PC-9 (cell line): Measurements from ENCODE around the gene SPHK2. TPM values are rescaled to one million over a fixed set of nuclear protein-coding genes. Genes with fewer than 3 reads are reported as not detected.

Experiments
- BruUV-seq: library from RNA; stranded (reverse); fragments of 400-500 nt; replicated peaks from 2 replicates; lab custom pipeline; 2021; lab: Mats Ljungman, UMichigan
- CTCF ChIA-PET: fragments of 300-600 bp; sonication (Branson Sonifier 250); formaldehyde crosslinking; loops from one replicate; lab custom pipeline; 2022; ENCODE audit warnings: antibody characterized with exemption; lab: Charles Lee
- POLR2A ChIA-PET: fragments of 300-600 bp; sonication (Branson Sonifier 250); formaldehyde crosslinking; loops from one replicate; lab custom pipeline; 2022; ENCODE audit warnings: antibody characterized with exemption; ENCODE audit not compliant: unreplicated experiment; lab: Charles Lee
- DNase-seq, 2 experiments: peaks; one replicate each; pipeline versions ENCODE4 v3.0.0 to v3.0.0-alpha.2; 2015 to 2022; ENCODE audit warnings: mixed read lengths in 1 of 2
- H2AFZ ChIP-seq: fragments of 200-600 bp; sonication (generic); 2 replicates; pipeline ENCODE4 v1.8.1; 2017; ENCODE audit warnings: antibody characterized with exemption
- H3F3A ChIP-seq: fragments of 200-600 bp; sonication (generic); 2 replicates; pipeline ENCODE4 v1.8.1; 2017; ENCODE audit warnings: antibody characterized with exemption, mild to moderate bottlenecking, low read depth; ENCODE audit not compliant: insufficient read depth
- H3K27ac ChIP-seq: fragments of 200-600 bp; sonication (generic); 2 replicates; pipeline ENCODE4 v1.6.1; 2016; ENCODE audit warnings: mixed run types
- H3K27me3 ChIP-seq: fragments of 200-600 bp; sonication (generic); 2 replicates; pipeline ENCODE4 v1.6.1; 2016; ENCODE audit warnings: low read depth, mixed run types; ENCODE audit not compliant: insufficient read depth
- H3K36me3 ChIP-seq: fragments of 200-600 bp; sonication (generic); 2 replicates; pipeline ENCODE4 v1.6.1; 2016; ENCODE audit warnings: low read depth, mixed run types
- H3K4me1 ChIP-seq: fragments of 200-600 bp; sonication (generic); replicated peaks from 2 replicates; pipeline ENCODE4 v1.6.1; 2016; ENCODE audit warnings: mixed run types; ENCODE audit not compliant: insufficient read depth
- H3K4me2 ChIP-seq: fragments of 200-600 bp; sonication (generic); 2 replicates; pipeline ENCODE4 v1.6.1; 2017; ENCODE audit warnings: mixed run types
- H3K4me3 ChIP-seq: fragments of 200-600 bp; sonication (generic); 2 replicates; pipeline ENCODE4 v1.6.1; 2016; ENCODE audit warnings: mixed run types
- H3K79me2 ChIP-seq: fragments of 200-600 bp; sonication (generic); 2 replicates; pipeline ENCODE4 v1.6.1; 2017; ENCODE audit warnings: low read depth, mixed run types
- H3K9me2 ChIP-seq: fragments of 200-600 bp; sonication (generic); 2 replicates; pipeline ENCODE4 v1.8.1; 2017; ENCODE audit warnings: mild to moderate bottlenecking; ENCODE audit not compliant: insufficient read depth
- H3K9me3 ChIP-seq: fragments of 200-600 bp; sonication (generic); 2 replicates; pipeline ENCODE4 v1.8.1; 2016; ENCODE audit warnings: low read depth; ENCODE audit not compliant: insufficient read depth
- H4K20me1 ChIP-seq: fragments of 200-600 bp; sonication (generic); 2 replicates; pipeline ENCODE4 v1.8.1; 2017; ENCODE audit not compliant: insufficient read depth
- CTCF ChIP-seq: fragments of 200-600 bp; sonication (generic); conservative IDR thresholded peaks from 2 replicates; pipeline ENCODE4 v1.6.1; 2017; ENCODE audit warnings: mixed run types, antibody characterized with exemption, mild to moderate bottlenecking, moderate library complexity
- EZH2 ChIP-seq: fragments of 200-600 bp; sonication (generic); IDR thresholded peaks from 2 replicates; pipeline ENCODE4 v1.8.0; 2017; ENCODE audit warnings: antibody characterized with exemption, low read depth
- intact Hi-C: fragments of 100-400 bp; cut with micrococcal nuclease; formaldehyde crosslinking; loops from one replicate; pipeline ENCODE4 v1.10.0; 2022; ENCODE audit not compliant: unreplicated experiment
- total RNA-seq: library from RNA; stranded (reverse); gene quantifications from 2 replicates; pipeline ENCODE4 v1.2.3, GENCODE V29; 2021

Gene SPHK2
- total RNA-seq, 1 experiment from 2014 or later = 18.4 TPM

GRCh38 chr19:48607359-48607755 lies 11.9 kb upstream of the SPHK2 start:
- Histone ChIP-seq H3K9me2 (no peaks in the 10 kb centered on the region), H4K20me1 (no peaks in the 10 kb centered on the region), H3K36me3 (no peaks in the 10 kb centered on the region), H2AFZ (no peak overlapping the region), H3F3A (peaks cover 21% of the 10 kb centered on the region; the same call in 1 of the 2 replicates), H3K9me3 (no peaks in the 10 kb centered on the region), H3K4me2 (no peak overlapping the region), H3K27me3 (no peaks in the 10 kb centered on the region), H3K4me1 (0 out of 2 replicates have a peak, but pooled peaks cover under 1% of the 10 kb centered on the region), H3K79me2 (no peaks in the 10 kb centered on the region), H3K27ac (no peak overlapping the region), H3K4me3 (no peak overlapping the region)
- no TSS peak for BruUV-seq
- intact Hi-C loops = no loop called here
- TF ChIP-seq CTCF = no peak
- no peak for TF ChIP-seq EZH2
- ChIA-PET POLR2A (interaction anchor here (0.6 to 0.9 kb wide), 2 partner anchors 11 to 275 kb away, joined by 3 to 4 read pairs; partner anchors contain the start of gene RPL18), CTCF (no interaction called here)
- no peak for DNase-seq

- H4K20me1 ChIP-seq = no peaks in the 10 kb centered on the region
- peak overlapping the region; percentile 62; the same call in 1 of the 2 replicates for H2AFZ ChIP-seq
- H3K36me3 ChIP-seq = no peaks in the 10 kb centered on the region
- CTCF ChIA-PET = interaction anchor here (0.6 to 1.2 kb wide), 3 partner anchors 8 to 25 kb away, joined by 3 to 9 read pairs (median 3); no protein-coding TSS in a partner anchor
- BruUV-seq = no TSS peak
- no peaks in the 10 kb centered on the region for H3K79me2 ChIP-seq
- H3K27me3 ChIP-seq = no peaks in the 10 kb centered on the region
- peak; percentile 39 to 64 for DNase-seq
- H3F3A ChIP-seq = peaks cover 27% of the 10 kb centered on the region
- peak overlapping the region; percentile 71 for H3K4me2 ChIP-seq
- H3K27ac ChIP-seq = no peak overlapping the region
- H3K4me1 ChIP-seq = peaks cover 4% of the 10 kb centered on the region
- peak overlapping the region; percentile 32; the same call in 1 of the 2 replicates for H3K4me3 ChIP-seq
- intact Hi-C loops = no loop called here
- TF ChIP-seq CTCF (peak; percentile 73), EZH2 (no peak)
- no peaks in the 10 kb centered on the region for H3K9me2 ChIP-seq
- no peaks in the 10 kb centered on the region for H3K9me3 ChIP-seq
- POLR2A ChIA-PET = interaction anchor here (0.6 kb wide), 1 partner anchor 121 kb away, joined by 4 read pairs; no protein-coding TSS in a partner anchor
These were observed 10.5 kb upstream of the SPHK2 start for GRCh38 chr19:48608798-48609263.

GRCh38 chr19:48609571-48610108 lies 9.7 kb upstream of the SPHK2 start:
- BruUV-seq = no TSS peak
- no peak overlapping the region for H3K4me3 ChIP-seq
- POLR2A ChIA-PET = no interaction called here
- H4K20me1 ChIP-seq = no peaks in the 10 kb centered on the region
- peaks cover 35% of the 10 kb centered on the region for H3F3A ChIP-seq
- H2AFZ ChIP-seq = no peak overlapping the region
- no peaks in the 10 kb centered on the region for H3K9me2 ChIP-seq
- H3K79me2 ChIP-seq = no peaks in the 10 kb centered on the region
- TF ChIP-seq CTCF (no peak), EZH2 (no peak)
- CTCF ChIA-PET = interaction anchor here (0.7 to 1.2 kb wide), 2 partner anchors 15 to 25 kb away, joined by 3 read pairs; no protein-coding TSS in a partner anchor
- H3K9me3 ChIP-seq = no peaks in the 10 kb centered on the region
- DNase-seq = no peak
- H3K4me2 ChIP-seq = no peak overlapping the region
- H3K27me3 ChIP-seq = no peaks in the 10 kb centered on the region
- no peak overlapping the region for H3K27ac ChIP-seq
- no peaks in the 10 kb centered on the region for H3K36me3 ChIP-seq
- peaks cover 12% of the 10 kb centered on the region for H3K4me1 ChIP-seq
- intact Hi-C loops = no loop called here
